GM12878 (cell line): ENCODE data around the gene GIGYF1. TPM values are rescaled to one million over a fixed set of nuclear protein-coding genes. Genes with fewer than 3 reads are reported as not detected.

Source experiments
- ATAC-seq: fragments of 200-7000 bp; cut with Tn5 transposase; 3 replicates; pipeline ENCODE4 v1.9.1; 2020; ENCODE audit warnings: mild to moderate bottlenecking, moderate library complexity
- BruUV-seq: library from RNA; stranded (reverse); fragments of 400-500 nt; replicated peaks from 2 replicates; lab custom pipeline; 2021; lab: Mats Ljungman, UMichigan
- CTCF ChIA-PET: fragments of 300-600 bp; sonication (Branson Sonifier 250); formaldehyde crosslinking; extraction: SDS; loops from one replicate; lab custom pipeline; 2021; ENCODE audit warnings: inconsistent platforms; lab: Yijun Ruan, JAX
- POLR2A ChIA-PET: fragments of 350-600 bp; formaldehyde crosslinking; extraction: SDS; loops from one replicate; lab custom pipeline; 2021; ENCODE audit warnings: inconsistent platforms; lab: Charles Lee
- RAD21 ChIA-PET: fragments of 300-600 bp; sonication (Branson Sonifier 250); formaldehyde crosslinking; loops from one replicate; lab custom pipeline; 2023; ENCODE audit warnings: antibody characterized with exemption; ENCODE audit not compliant: unreplicated experiment; lab: Charles Lee
- SMC1A ChIA-PET: fragments of 300-600 bp; sonication (Branson Sonifier 250); formaldehyde crosslinking; loops from one replicate; lab custom pipeline; 2023; ENCODE audit not compliant: unreplicated experiment, uncharacterized antibody; lab: Charles Lee
- DNase-seq: peaks from one replicate; pipeline ENCODE4 v3.0.0-alpha.2; 2011; ENCODE audit warnings: low read depth, low spot score
- FAIRE-seq: peaks from 3 replicates; lab custom pipeline; 2011; peaks lifted over from hg19 to GRCh38; lab: Jason Lieb, UNC
- H2AFZ ChIP-seq: 2 replicates; pipeline ENCODE4 v1.6.0; 2011; ENCODE audit warnings: low read depth, low read length, control low read depth; ENCODE audit not compliant: control insufficient read depth
- H3K27ac ChIP-seq: 2 replicates; pipeline ENCODE4 v1.5.1; 2011; ENCODE audit warnings: control low read depth; ENCODE audit not compliant: control insufficient read depth, insufficient read depth
- H3K27me3 ChIP-seq, 2 experiments: replicated peaks in 1 of 2; 2 replicates each; pipeline versions ENCODE4 v1.6.0 to v1.6.1; 2011; ENCODE audit warnings: low read length in 1 of 2; ENCODE audit not compliant: control insufficient read depth in 2 of 2, insufficient read depth in 2 of 2
- H3K36me3 ChIP-seq, 2 experiments: 2 replicates each; pipeline ENCODE4 v1.5.1; 2011; ENCODE audit warnings: low read length in 1 of 2; ENCODE audit not compliant: control insufficient read depth in 2 of 2, insufficient read depth in 2 of 2
- H3K4me1 ChIP-seq: 2 replicates; pipeline ENCODE4 v1.6.1; 2011; ENCODE audit warnings: mild to moderate bottlenecking, low read length, moderate library complexity, mixed read lengths; ENCODE audit not compliant: control insufficient read depth, insufficient read depth
- H3K4me2 ChIP-seq: 2 replicates; pipeline ENCODE4 v1.6.0; 2011; ENCODE audit warnings: control low read depth; ENCODE audit not compliant: control insufficient read depth, insufficient read depth
- H3K4me3 ChIP-seq: fragments of 200-600 bp; sonication (generic); 2 replicates; pipeline ENCODE4 v1.5.1; 2016
- H3K79me2 ChIP-seq: 2 replicates; pipeline ENCODE4 v1.6.0; 2011; ENCODE audit warnings: low read length; ENCODE audit not compliant: control insufficient read depth, insufficient read depth
- H3K9ac ChIP-seq: 2 replicates; pipeline ENCODE4 v1.8.0; 2011; ENCODE audit warnings: low read length, control low read depth, mixed read lengths; ENCODE audit not compliant: control insufficient read depth, insufficient read depth
- H3K9me3 ChIP-seq: replicated peaks from 3 replicates; pipeline ENCODE4 v1.5.1; 2011; ENCODE audit warnings: mild to moderate bottlenecking, low read length; ENCODE audit not compliant: control insufficient read depth, insufficient read depth
- H4K20me1 ChIP-seq: 2 replicates; pipeline ENCODE4 v1.6.0; 2011; ENCODE audit not compliant: control insufficient read depth, insufficient read depth
- CEBPB ChIP-seq, 2 experiments: fragments of 150-350 bp in 1 of 2; IDR thresholded peaks; 2 replicates each; pipeline ENCODE4 v1.6.1; 2012 to 2014; ENCODE audit warnings: low read depth in 2 of 2, low read length in 2 of 2, borderline replicate concordance in 1 of 2, inconsistent platforms in 1 of 2
- CHD1 ChIP-seq: IDR thresholded peaks from 2 replicates; pipeline ENCODE4 v1.6.1; 2012; ENCODE audit warnings: low read depth, low read length, improper control_type of control experiment
- HCFC1 ChIP-seq: fragments of 150-350 bp; IDR thresholded peaks from 2 replicates; pipeline ENCODE4 v1.6.1; 2014; ENCODE audit warnings: low read length
- NFIC ChIP-seq: IDR thresholded peaks from 2 replicates; pipeline ENCODE4 v1.6.1; 2012; ENCODE audit warnings: low read depth, mild to moderate bottlenecking, inconsistent platforms, low read length, moderate library complexity
- NFYA ChIP-seq: IDR thresholded peaks from 2 replicates; pipeline ENCODE4 v1.6.1; 2011; ENCODE audit warnings: low read depth, mild to moderate bottlenecking, low read length, improper control_type of control experiment, borderline replicate concordance
- NFYB ChIP-seq: IDR thresholded peaks from 2 replicates; pipeline ENCODE4 v1.6.1; 2011; ENCODE audit warnings: low read depth, mild to moderate bottlenecking, low read length, improper control_type of control experiment, moderate library complexity; ENCODE audit not compliant: insufficient read depth
- PML ChIP-seq: IDR thresholded peaks from 2 replicates; pipeline ENCODE4 v1.6.1; 2012; ENCODE audit warnings: low read length, inconsistent platforms
- POLR2AphosphoS5 ChIP-seq: IDR thresholded peaks from 2 replicates; pipeline ENCODE4 v1.6.1; 2011; ENCODE audit warnings: mild to moderate bottlenecking, low read length, inconsistent platforms
- POU2F2 ChIP-seq: IDR thresholded peaks from 3 replicates; pipeline ENCODE4 v1.6.1; 2011; ENCODE audit warnings: low read depth, mild to moderate bottlenecking, low read length, borderline replicate concordance
- SIX5 ChIP-seq: IDR thresholded peaks from 2 replicates; pipeline ENCODE4 v1.6.1; 2011; ENCODE audit warnings: mild to moderate bottlenecking, low read depth, low read length, moderate library complexity; ENCODE audit not compliant: severe bottlenecking
- SKIL ChIP-seq: fragments of 450-650 bp; IDR thresholded peaks from 2 replicates; pipeline ENCODE4 v1.6.1; 2017; ENCODE audit warnings: mild to moderate bottlenecking, low read depth, inconsistent platforms; ENCODE audit not compliant: poor library complexity, severe bottlenecking
- TAF1 ChIP-seq: IDR thresholded peaks from 2 replicates; pipeline ENCODE4 v1.6.1; 2011; ENCODE audit warnings: mild to moderate bottlenecking, low read depth, low read length, borderline replicate concordance
- ZZZ3 ChIP-seq: IDR thresholded peaks from 2 replicates; pipeline ENCODE4 v1.6.1; 2011; ENCODE audit warnings: low read depth; ENCODE audit not compliant: control insufficient read depth, insufficient read length
- WGBS: methylation state at CpG from one replicate; pipeline ENCODE4 v1.1.6; 2016; ENCODE audit warnings: low lambda C conversion rate; ENCODE audit not compliant: insufficient replicate concordance, insufficient coverage; ENCODE audit errors: missing lambda C conversion rate; 5-methylcytosine and 5-hydroxymethylcytosine counted together
- in situ Hi-C: fragments of 300-500 bp; cut with MboI; formaldehyde crosslinking; loops from 9 replicates; pipeline ENCODE4 v1.14.3; 2018; ENCODE audit warnings: mixed read lengths
- intact Hi-C: fragments of 100-400 bp; cut with micrococcal nuclease; formaldehyde crosslinking; loops from one replicate; pipeline ENCODE4 v1.14.2; 2022; ENCODE audit not compliant: unreplicated experiment
- polyA plus RNA-seq, 11 experiments: library from polyadenylated mRNA; depleted of rRNA in 4 of 11; unstranded in 6 of 11; stranded (reverse) in 5 of 11; fragments of >200 nt; fragmentation: Nextera tagmentation in 4 of 11; fragmentation: Illumina TruSeq in 1 of 11; extraction: Ambion mirVana in 4 of 11; extraction: Trizol in 1 of 11; gene quantifications; 1 replicate in 1 of 11; 2 replicates in 10 of 11; pipeline versions ENCODE4 v1.2.1 to v1.2.3, GENCODE V29; 2011 to 2016; ENCODE audit warnings: inconsistent platforms in 2 of 11, missing spikeins in 2 of 11, low read depth in 1 of 11
- total RNA-seq, 4 experiments: library from RNA; depleted of rRNA in 3 of 4; stranded (reverse); fragments of >200 nt in 3 of 4; fragmentation: Illumina TruSeq in 1 of 4; extraction: Trizol in 1 of 4; gene quantifications; 2 replicates each; pipeline versions ENCODE4 v1.2.1 to v1.2.3, GENCODE V29; 2013 to 2021

Gene GIGYF1
- total and polyA plus RNA-seq, 10 of the 15 experiments (the other 5 are each of a cell fraction or from before 2014, with no cell fraction given), result 0.31 to 47.2 (median 9.9) TPM

- no peaks in the 10 kb centered on the region for H3K36me3 ChIP-seq
- no peak overlapping the region for H3K27ac ChIP-seq
- intact Hi-C loops, result no loop called here
- H3K79me2 ChIP-seq, result no peaks in the 10 kb centered on the region
- H3K27me3 ChIP-seq, result no peaks in the 10 kb centered on the region; a peak in 1 of 4 replicates
- in situ Hi-C loops, result no loop called here
- ChIA-PET POLR2A (no interaction called here), RAD21 (no interaction called here), CTCF (no interaction called here), SMC1A (no interaction called here)
- no peak overlapping the region for H3K4me2 ChIP-seq
- WGBS, result 51% methylated on average over 21 of the region's 24 CpGs
- ATAC-seq (no peak), FAIRE-seq (no peak), DNase-seq (no peak)
- no peaks in the 10 kb centered on the region; the same call in 1 of the 2 replicates for H3K4me1 ChIP-seq
- no peak overlapping the region for H3K9ac ChIP-seq
- H3K9me3 ChIP-seq, result no peaks in the 10 kb centered on the region
- no peak for TF ChIP-seq NFIC
- no peak for TF ChIP-seq POU2F2
- TF ChIP-seq POLR2AphosphoS5, result no peak
- no peak overlapping the region for H3K4me3 ChIP-seq
- H4K20me1 ChIP-seq, result no peaks in the 10 kb centered on the region
- no peak overlapping the region for H2AFZ ChIP-seq
- no TSS peak for BruUV-seq
These were observed 53.3 kb downstream of the GIGYF1 start for GRCh38 chr7:100640517-100641440.

GRCh38 chr7:100639995-100640516, 54.0 kb downstream of the GIGYF1 start:
- WGBS, result 82% methylated on average over 17 of the region's 17 CpGs
- Histone ChIP-seq H3K4me1 (no peaks in the 10 kb centered on the region; the same call in 1 of the 2 replicates), H3K27me3 (no peaks in the 10 kb centered on the region; a peak in 1 of 4 replicates), H3K27ac (no peak overlapping the region), H3K36me3 (no peaks in the 10 kb centered on the region), H4K20me1 (no peaks in the 10 kb centered on the region), H3K4me2 (no peak overlapping the region), H3K9ac (no peak overlapping the region), H3K79me2 (no peaks in the 10 kb centered on the region), H3K4me3 (no peak overlapping the region), H3K9me3 (no peaks in the 10 kb centered on the region), H2AFZ (no peak overlapping the region)
- in situ Hi-C loops, result no loop called here
- FAIRE-seq (no peak), ATAC-seq (no peak), DNase-seq (no peak)
- POLR2A ChIA-PET, result interaction anchor here (0.7 kb wide), 1 partner anchor 137 kb away, joined by 4 read pairs; no protein-coding TSS in a partner anchor
- RAD21 ChIA-PET, result no interaction called here
- intact Hi-C loops, result no loop called here
- CTCF ChIA-PET, result interaction anchor here (1.5 kb wide), 1 partner anchor 10 kb away, joined by 6 read pairs; no protein-coding TSS in a partner anchor
- BruUV-seq, result no TSS peak
- SMC1A ChIA-PET, result no interaction called here
- TF ChIP-seq PML (no peak), NFYA (no peak), HCFC1 (no peak), CHD1 (no peak), ZZZ3 (no peak), SIX5 (no peak), SKIL (no peak), TAF1 (no peak), CEBPB (IDR thresholded peaks at IDR 0.05; ENCODE audit: borderline replicate concordance in 1 of 2, low read depth in 2 of 2, low read length in 2 of 2) (no peak), NFYB (no peak)
